ENCODE measurements around the gene ZNF627.

Gene ZNF627

DNA sequence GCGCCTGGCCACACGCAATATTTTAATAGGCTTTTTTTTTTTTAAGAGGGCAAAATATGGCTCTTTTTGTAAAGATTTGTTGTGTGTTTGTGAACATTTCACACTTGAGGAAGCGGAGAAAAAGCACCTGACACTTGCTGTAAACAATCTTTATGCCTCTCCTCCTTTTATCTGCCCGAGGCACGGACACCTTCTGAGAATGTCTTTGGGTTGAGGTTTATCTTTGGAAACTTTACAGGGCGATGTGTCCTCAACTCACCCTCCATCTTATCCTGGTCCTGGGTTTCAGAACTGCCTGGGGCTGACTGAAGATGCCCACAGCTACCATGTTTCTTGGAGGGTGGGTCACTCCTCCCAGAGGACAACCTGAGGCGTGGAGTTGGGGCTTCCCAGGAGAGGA, 44.0 kb downstream of the ZNF627 start:
- Histone ChIP-seq H3K36me3 (ENCODE audit: control insufficient read depth, insufficient read depth, low read length) (no peaks in the 10 kb centered on the region), H3K27me3 (ENCODE audit: control insufficient read depth, insufficient read depth, low read length) (no peaks in the 10 kb centered on the region), H3K4me1 (ENCODE audit: control insufficient read depth, insufficient read depth, low read length) (no peaks in the 10 kb centered on the region), H3K4me3 (ENCODE audit: low read length) (no peak overlapping the region), H3K9ac (ENCODE audit: low read length) (no peak overlapping the region), H3K9me3 (ENCODE audit: control insufficient read depth, low read length) (no peaks in the 10 kb centered on the region)

DNA sequence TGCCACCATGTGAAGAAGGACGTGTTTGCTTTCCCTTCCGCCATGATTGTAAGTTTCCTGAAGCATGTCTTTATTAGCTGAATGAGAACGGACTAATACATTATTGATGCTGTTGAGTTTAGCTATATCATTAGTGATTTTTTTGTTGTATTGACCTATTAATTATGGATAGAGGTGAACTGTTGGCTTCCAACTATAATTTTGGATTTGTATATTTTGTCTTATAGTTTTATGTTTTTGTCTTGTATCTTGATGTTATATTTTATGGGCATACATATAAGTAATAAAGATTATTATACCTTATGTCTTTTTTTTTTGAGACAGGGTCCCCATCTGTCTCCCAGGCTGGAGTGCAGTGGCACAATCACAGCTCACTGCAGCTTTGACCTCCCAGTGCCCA, 45.6 kb downstream of the ZNF627 start:
- Histone ChIP-seq H3K27me3 (ENCODE audit: control insufficient read depth, insufficient read depth, low read length) (no peaks in the 10 kb centered on the region), H3K4me1 (ENCODE audit: control insufficient read depth, insufficient read depth, low read length) (no peaks in the 10 kb centered on the region)

DNA sequence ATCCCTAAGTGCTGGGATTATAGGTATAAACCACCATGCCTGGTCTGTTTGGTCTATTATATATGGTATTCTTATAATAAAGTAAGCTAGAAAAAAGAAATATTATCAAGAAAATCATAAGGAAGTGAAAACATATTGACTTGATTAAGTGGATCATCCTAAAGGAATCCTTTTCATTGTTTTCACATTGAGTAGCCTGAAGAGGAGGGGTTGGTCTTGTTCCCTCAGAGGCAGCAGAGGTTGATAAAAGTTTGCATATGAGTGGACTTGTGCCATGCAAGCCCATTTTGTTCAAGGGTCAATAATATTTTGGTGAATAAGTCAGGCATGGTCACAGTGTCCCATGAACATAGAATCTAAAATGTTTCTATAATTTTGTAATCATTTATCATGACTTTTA, 52.7 kb downstream of the ZNF627 start:
- Histone ChIP-seq H3K4me1 (ENCODE audit: control insufficient read depth, insufficient read depth, low read length) (no peaks in the 10 kb centered on the region), H3K36me3 (ENCODE audit: control insufficient read depth, insufficient read depth, low read length) (peaks cover 3% of the 10 kb centered on the region), H3K27me3 (ENCODE audit: control insufficient read depth, insufficient read depth, low read length) (no peaks in the 10 kb centered on the region), H3K9me3 (ENCODE audit: control insufficient read depth, low read length) (no peaks in the 10 kb centered on the region), H3K4me3 (ENCODE audit: low read length) (no peak overlapping the region), H3K9ac (ENCODE audit: low read length) (no peak overlapping the region)

More for the DNA sequence above, 45.6 kb downstream of the ZNF627 start:
- Histone ChIP-seq H3K36me3 (ENCODE audit: control insufficient read depth, insufficient read depth, low read length) (no peaks in the 10 kb centered on the region), H3K9ac (ENCODE audit: low read length) (no peak overlapping the region), H3K9me3 (ENCODE audit: control insufficient read depth, low read length) (no peaks in the 10 kb centered on the region), H3K4me3 (ENCODE audit: low read length) (no peak overlapping the region)

DNA sequence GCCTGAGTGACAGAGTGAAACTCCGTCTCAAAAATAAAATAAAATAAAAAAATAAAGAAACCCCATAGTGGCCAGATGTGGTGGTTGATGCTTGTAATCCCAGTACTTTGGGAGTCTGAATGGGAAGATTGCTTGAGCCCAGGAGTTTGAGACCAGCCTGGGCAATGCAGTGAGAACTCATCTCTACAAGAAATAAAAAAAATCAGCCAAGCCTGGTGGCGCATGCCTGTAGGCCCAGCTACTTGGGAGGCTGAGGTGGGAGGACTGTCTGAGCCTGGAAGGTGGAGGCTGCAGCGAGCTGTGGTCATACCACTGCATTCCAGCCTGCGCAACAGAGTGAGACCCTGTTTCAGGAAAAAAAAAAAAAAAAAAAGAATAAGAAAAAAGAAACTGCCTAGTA, 53.8 kb downstream of the ZNF627 start:
- Histone ChIP-seq H3K36me3 (ENCODE audit: control insufficient read depth, insufficient read depth, low read length) (peaks cover 3% of the 10 kb centered on the region), H3K4me1 (ENCODE audit: control insufficient read depth, insufficient read depth, low read length) (no peaks in the 10 kb centered on the region), H3K4me3 (ENCODE audit: low read length) (no peak overlapping the region), H3K9me3 (ENCODE audit: control insufficient read depth, low read length) (no peaks in the 10 kb centered on the region), H3K27me3 (ENCODE audit: control insufficient read depth, insufficient read depth, low read length) (no peaks in the 10 kb centered on the region), H3K9ac (ENCODE audit: low read length) (no peak overlapping the region)

DNA sequence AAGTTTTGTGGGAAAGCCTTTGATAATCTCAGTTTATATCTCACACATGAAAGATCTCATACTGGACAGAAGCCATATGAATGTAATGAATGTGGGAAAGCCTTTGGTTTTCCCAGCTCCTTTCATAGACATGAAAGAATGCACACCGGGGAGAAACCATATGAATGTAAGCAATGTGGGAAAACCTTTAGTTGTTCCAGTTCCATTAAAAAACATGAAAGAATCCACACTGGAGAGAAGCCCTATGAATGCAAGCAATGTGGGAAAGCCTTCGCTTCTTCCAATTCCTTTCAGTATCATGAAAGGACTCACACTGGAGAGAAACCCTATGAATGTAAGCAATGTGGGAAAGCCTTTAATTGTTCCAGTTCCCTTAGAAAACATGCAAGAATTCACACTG, 54.8 kb downstream of the ZNF627 start:
- no peaks in the 10 kb centered on the region for H3K27me3 ChIP-seq (ENCODE audit: control insufficient read depth, insufficient read depth, low read length)
- peaks cover 3% of the 10 kb centered on the region for H3K36me3 ChIP-seq (ENCODE audit: control insufficient read depth, insufficient read depth, low read length)
- no peaks in the 10 kb centered on the region for H3K9me3 ChIP-seq (ENCODE audit: control insufficient read depth, low read length)
- H3K9ac ChIP-seq (ENCODE audit: low read length) = no peak overlapping the region
- H3K4me3 ChIP-seq (ENCODE audit: low read length) = no peak overlapping the region
- H3K4me1 ChIP-seq (ENCODE audit: control insufficient read depth, insufficient read depth, low read length) = no peaks in the 10 kb centered on the region

DNA sequence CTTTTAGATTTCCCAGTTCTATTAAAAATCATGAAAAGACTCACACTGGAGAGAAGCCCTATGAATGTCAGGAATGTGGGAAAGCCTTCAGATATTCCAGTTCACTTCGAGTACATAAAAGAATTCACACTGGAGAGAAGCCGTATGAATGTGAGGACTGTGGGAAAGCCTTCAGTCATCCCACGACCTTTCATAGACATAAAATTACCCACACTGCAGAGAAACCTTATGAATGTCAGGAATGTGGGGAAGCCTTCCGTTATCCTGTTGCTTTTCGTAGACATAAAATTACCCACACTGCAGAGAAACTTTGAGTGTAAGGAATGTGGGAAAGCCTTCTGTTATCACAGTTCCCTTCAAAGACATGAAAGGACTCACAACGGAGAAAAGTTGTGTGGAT, 55.2 kb downstream of the ZNF627 start:
- H3K9ac ChIP-seq (ENCODE audit: low read length) = no peak overlapping the region
- H3K9me3 ChIP-seq (ENCODE audit: control insufficient read depth, low read length) = no peaks in the 10 kb centered on the region
- peaks cover 4% of the 10 kb centered on the region for H3K4me1 ChIP-seq (ENCODE audit: control insufficient read depth, insufficient read depth, low read length)
- peaks cover 3% of the 10 kb centered on the region for H3K36me3 ChIP-seq (ENCODE audit: control insufficient read depth, insufficient read depth, low read length)
- no peaks in the 10 kb centered on the region for H3K27me3 ChIP-seq (ENCODE audit: control insufficient read depth, insufficient read depth, low read length)
- H3K4me3 ChIP-seq (ENCODE audit: low read length) = no peak overlapping the region

DNA sequence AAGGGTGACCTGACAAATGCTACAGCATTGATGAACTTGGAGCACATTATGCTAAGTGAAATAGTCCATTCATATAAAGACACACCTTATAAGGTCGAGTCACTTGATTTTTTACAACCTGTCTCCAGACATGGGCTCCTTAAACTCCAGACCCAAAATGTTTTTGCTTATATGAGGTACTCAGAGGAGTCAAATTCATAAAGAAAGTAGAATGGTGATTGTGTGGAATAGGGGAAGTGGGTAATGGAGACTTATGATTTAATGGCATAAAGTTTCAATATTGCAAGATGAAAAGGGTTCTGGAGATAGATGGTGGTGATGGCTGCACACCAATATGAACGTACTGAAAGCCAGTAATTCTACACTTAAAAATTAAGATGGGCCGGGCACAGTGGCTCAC, 59.3 kb downstream of the ZNF627 start:
- H3K36me3 ChIP-seq (ENCODE audit: control insufficient read depth, insufficient read depth, low read length) = peaks cover 3% of the 10 kb centered on the region
- H3K9me3 ChIP-seq (ENCODE audit: control insufficient read depth, low read length) = no peaks in the 10 kb centered on the region
- H3K9ac ChIP-seq (ENCODE audit: low read length) = no peak overlapping the region
- peaks cover 6% of the 10 kb centered on the region for H3K4me1 ChIP-seq (ENCODE audit: control insufficient read depth, insufficient read depth, low read length)
- H3K27me3 ChIP-seq (ENCODE audit: control insufficient read depth, insufficient read depth, low read length) = no peaks in the 10 kb centered on the region
- no peak overlapping the region for H3K4me3 ChIP-seq (ENCODE audit: low read length)

DNA sequence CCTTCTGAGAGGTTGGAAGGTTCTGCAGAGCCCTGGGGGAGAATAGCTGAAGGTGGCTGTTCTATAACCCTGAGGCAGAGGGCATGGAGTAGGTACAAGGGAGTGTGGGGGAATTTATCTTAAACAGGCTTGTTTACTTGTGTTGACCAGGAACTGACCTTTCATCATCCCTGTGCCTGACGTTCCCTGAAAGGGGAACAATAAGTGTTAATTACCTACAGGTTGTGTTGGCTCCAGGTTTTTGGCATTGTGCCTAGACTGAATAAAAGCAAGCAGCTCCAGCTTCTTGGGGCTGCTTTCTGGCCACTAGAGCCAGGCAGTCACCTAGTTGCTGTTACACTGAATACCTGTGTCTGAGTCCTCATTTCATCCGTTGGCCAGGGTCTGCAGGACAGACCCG, 60.0 kb downstream of the ZNF627 start:
- no peak overlapping the region for H3K4me3 ChIP-seq (ENCODE audit: low read length)
- no peak overlapping the region for H3K9ac ChIP-seq (ENCODE audit: low read length)
- peaks cover 6% of the 10 kb centered on the region for H3K4me1 ChIP-seq (ENCODE audit: control insufficient read depth, insufficient read depth, low read length)
- no peaks in the 10 kb centered on the region for H3K9me3 ChIP-seq (ENCODE audit: control insufficient read depth, low read length)
- no peaks in the 10 kb centered on the region for H3K36me3 ChIP-seq (ENCODE audit: control insufficient read depth, insufficient read depth, low read length)
- H3K27me3 ChIP-seq (ENCODE audit: control insufficient read depth, insufficient read depth, low read length) = no peaks in the 10 kb centered on the region

DNA sequence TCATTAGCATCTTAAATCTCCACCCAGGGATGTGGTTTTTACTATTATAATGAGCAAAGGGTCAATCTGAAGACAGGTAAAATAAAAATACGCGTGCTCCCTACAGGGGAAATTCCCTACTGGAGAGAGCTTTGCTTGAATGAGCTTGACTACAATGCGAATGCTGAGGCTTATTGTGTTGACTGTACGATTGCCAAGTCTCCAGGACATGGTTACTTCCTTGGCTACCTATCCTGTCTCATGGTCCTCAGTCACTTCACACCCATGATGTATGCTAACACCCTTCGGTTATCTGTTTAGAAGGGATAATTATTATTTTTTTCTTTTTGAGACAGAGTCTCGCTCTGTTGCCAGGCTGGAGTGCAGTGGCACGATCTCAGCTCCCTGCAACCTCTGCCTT, 61.7 kb downstream of the ZNF627 start:
- no peak overlapping the region for H3K4me3 ChIP-seq (ENCODE audit: low read length)
- H3K9ac ChIP-seq (ENCODE audit: low read length) = no peak overlapping the region
- H3K27me3 ChIP-seq (ENCODE audit: control insufficient read depth, insufficient read depth, low read length) = no peaks in the 10 kb centered on the region
- H3K36me3 ChIP-seq (ENCODE audit: control insufficient read depth, insufficient read depth, low read length) = no peaks in the 10 kb centered on the region
- H3K4me1 ChIP-seq (ENCODE audit: control insufficient read depth, insufficient read depth, low read length) = peaks cover 6% of the 10 kb centered on the region
- no peaks in the 10 kb centered on the region for H3K9me3 ChIP-seq (ENCODE audit: control insufficient read depth, low read length)

DNA sequence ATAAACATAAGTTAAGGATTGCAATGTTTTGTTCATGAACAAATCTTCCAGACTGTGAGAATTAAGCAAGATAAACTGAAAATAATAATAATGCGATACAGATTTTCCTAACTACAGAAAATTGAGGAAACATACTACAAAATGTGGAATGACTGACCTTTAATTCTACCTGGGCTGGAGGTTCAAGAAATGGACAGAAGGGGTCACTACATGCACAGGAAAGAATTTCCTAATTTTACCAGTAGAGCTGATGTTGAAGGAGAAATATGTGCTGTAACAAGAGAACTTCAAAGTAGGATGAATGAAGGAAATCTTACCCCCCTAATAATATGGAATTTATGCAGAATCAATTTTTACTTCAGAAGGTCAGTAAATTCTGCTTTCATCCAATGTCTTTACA, 62.3 kb downstream of the ZNF627 start:
- Histone ChIP-seq H3K9ac (ENCODE audit: low read length) (no peak overlapping the region), H3K9me3 (ENCODE audit: control insufficient read depth, low read length) (no peaks in the 10 kb centered on the region), H3K36me3 (ENCODE audit: control insufficient read depth, insufficient read depth, low read length) (no peaks in the 10 kb centered on the region), H3K27me3 (ENCODE audit: control insufficient read depth, insufficient read depth, low read length) (no peaks in the 10 kb centered on the region), H3K4me3 (ENCODE audit: low read length) (no peak overlapping the region), H3K4me1 (ENCODE audit: control insufficient read depth, insufficient read depth, low read length) (peaks cover 6% of the 10 kb centered on the region)

DNA sequence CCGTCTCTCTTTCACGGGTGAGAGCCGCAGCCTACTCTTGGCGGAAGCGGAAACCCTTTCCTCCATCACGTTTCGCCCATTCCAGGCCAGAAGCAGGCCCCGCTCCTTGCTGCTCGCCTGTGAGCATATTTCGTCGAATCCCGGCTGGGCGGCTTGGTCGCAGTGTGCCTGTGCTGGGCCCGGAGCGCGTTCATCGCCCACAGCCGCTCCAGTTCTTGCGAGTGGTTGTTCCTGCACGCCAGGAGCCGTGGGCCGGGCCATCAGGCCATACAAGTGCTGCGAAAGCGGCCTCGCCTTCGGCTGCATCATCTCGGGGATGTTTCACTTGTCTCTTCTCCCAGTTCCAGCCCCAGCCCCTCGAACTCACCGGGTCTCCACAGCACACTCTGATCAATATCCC, 65.0 kb downstream of the ZNF627 start:
- no peak overlapping the region for H3K9ac ChIP-seq (ENCODE audit: low read length)
- no peaks in the 10 kb centered on the region for H3K9me3 ChIP-seq (ENCODE audit: control insufficient read depth, low read length)
- H3K4me1 ChIP-seq (ENCODE audit: control insufficient read depth, insufficient read depth, low read length) = peaks cover 4% of the 10 kb centered on the region
- no peaks in the 10 kb centered on the region for H3K36me3 ChIP-seq (ENCODE audit: control insufficient read depth, insufficient read depth, low read length)
- H3K27me3 ChIP-seq (ENCODE audit: control insufficient read depth, insufficient read depth, low read length) = no peaks in the 10 kb centered on the region
- no peak overlapping the region for H3K4me3 ChIP-seq (ENCODE audit: low read length)

DNA sequence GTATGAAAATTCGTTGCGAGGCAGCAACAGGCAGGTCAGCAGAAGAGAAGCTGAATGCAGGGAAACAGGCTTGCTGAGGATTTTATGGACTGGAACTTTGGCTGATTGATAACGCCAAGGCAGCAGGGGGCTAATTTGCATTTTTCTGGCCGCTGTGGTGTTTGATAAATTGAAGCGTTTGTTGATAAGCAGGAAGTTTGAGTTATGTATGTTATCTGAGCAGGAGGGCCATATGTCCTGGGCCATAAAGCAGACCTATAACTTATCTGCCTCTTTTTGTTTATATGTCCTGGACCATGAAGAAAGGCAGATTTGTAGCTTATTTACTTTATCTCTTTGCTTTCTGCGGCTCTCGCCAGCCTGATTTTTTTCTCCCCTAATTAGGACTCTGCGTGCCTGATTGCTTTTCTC, 65.9 kb downstream of the ZNF627 start:
- Histone ChIP-seq H3K36me3 (ENCODE audit: control insufficient read depth, insufficient read depth, low read length) (no peaks in the 10 kb centered on the region), H3K4me1 (ENCODE audit: control insufficient read depth, insufficient read depth, low read length) (no peaks in the 10 kb centered on the region), H3K27me3 (ENCODE audit: control insufficient read depth, insufficient read depth, low read length) (no peaks in the 10 kb centered on the region), H3K9ac (ENCODE audit: low read length) (no peak overlapping the region), H3K4me3 (ENCODE audit: low read length) (no peak overlapping the region), H3K9me3 (ENCODE audit: control insufficient read depth, low read length) (no peaks in the 10 kb centered on the region)

Measured in mucosa of stomach (tissue), 1 donor.